SK-N-DZ (cell line): ENCODE measurements around the gene C10orf143.

Experiments
- DNase-seq: peaks from one replicate; pipeline ENCODE4 v3.0.0-alpha.2; 2015; ENCODE audit warnings: low spot score

The C10orf143 gene

GRCh38 chr10:130054021-130054420 lies 56.6 kb downstream of the C10orf143 start:
- no peak for DNase-seq

- DNase-seq: no peak
Measured at GRCh38 chr10:130053561-130053960, 57.1 kb downstream of the C10orf143 start.

GRCh38 chr10:130052193-130052592 lies 58.4 kb downstream of the C10orf143 start:
- no peak for DNase-seq

GRCh38 chr10:130050721-130051120 lies 59.9 kb downstream of the C10orf143 start:
- DNase-seq: no peak

- no peak for DNase-seq
Measured at GRCh38 chr10:130049987-130050386, 60.6 kb downstream of the C10orf143 start.

GRCh38 chr10:130049244-130049643 lies 61.4 kb downstream of the C10orf143 start:
- DNase-seq: no peak

- DNase-seq: no peak
Measured at GRCh38 chr10:130048081-130048480, 62.5 kb downstream of the C10orf143 start.

- DNase-seq: no peak
Measured at GRCh38 chr10:130047336-130047735, 63.3 kb downstream of the C10orf143 start.

- no peak for DNase-seq
Measured at GRCh38 chr10:130046591-130046990, 64.0 kb downstream of the C10orf143 start.

- no peak for DNase-seq
Measured at GRCh38 chr10:130045801-130046321, 64.8 kb downstream of the C10orf143 start.

- DNase-seq: no peak
Measured at GRCh38 chr10:130045091-130045652, 65.5 kb downstream of the C10orf143 start.

GRCh38 chr10:130044067-130045061 lies 66.3 kb downstream of the C10orf143 start:
- no peak for DNase-seq

- DNase-seq: no peak
Measured at GRCh38 chr10:130043491-130043890, 67.1 kb downstream of the C10orf143 start.

GRCh38 chr10:130042381-130042780 lies 68.2 kb downstream of the C10orf143 start:
- no peak for DNase-seq

- DNase-seq: no peak
Measured at GRCh38 chr10:130041451-130042371, 68.9 kb downstream of the C10orf143 start.

- DNase-seq: no peak
Measured at GRCh38 chr10:130040817-130041330, 69.8 kb downstream of the C10orf143 start.

GRCh38 chr10:130040351-130040750 lies 70.3 kb downstream of the C10orf143 start:
- DNase-seq: no peak

- DNase-seq: no peak
Measured at GRCh38 chr10:130039141-130039540, 71.5 kb downstream of the C10orf143 start.

GRCh38 chr10:130038611-130039109 lies 72.0 kb downstream of the C10orf143 start:
- DNase-seq: no peak

GRCh38 chr10:130038019-130038555 lies 72.5 kb downstream of the C10orf143 start:
- DNase-seq: no peak

- DNase-seq: no peak
Measured at GRCh38 chr10:130037169-130037661, 73.4 kb downstream of the C10orf143 start.
